HG03342 (cell line): Measurements from ENCODE around the gene RAB6A.
A peak's percentile ranks its signal among the peaks of the same experiment; 100 is the strongest.
"Not testable (repeated sequence)": the region's sequence is repeated elsewhere in the genome, so short reads cannot be mapped to it uniquely, and the experiment has no call there.

ENCODE experiments used
- ATAC-seq: cut with Tn5 transposase; IDR thresholded peaks from one replicate; pipeline ENCODE4 v1.9.1; 2021; ENCODE audit warnings: mild to moderate bottlenecking, moderate library complexity; ENCODE audit not compliant: unreplicated experiment

The RAB6A gene

DNA sequence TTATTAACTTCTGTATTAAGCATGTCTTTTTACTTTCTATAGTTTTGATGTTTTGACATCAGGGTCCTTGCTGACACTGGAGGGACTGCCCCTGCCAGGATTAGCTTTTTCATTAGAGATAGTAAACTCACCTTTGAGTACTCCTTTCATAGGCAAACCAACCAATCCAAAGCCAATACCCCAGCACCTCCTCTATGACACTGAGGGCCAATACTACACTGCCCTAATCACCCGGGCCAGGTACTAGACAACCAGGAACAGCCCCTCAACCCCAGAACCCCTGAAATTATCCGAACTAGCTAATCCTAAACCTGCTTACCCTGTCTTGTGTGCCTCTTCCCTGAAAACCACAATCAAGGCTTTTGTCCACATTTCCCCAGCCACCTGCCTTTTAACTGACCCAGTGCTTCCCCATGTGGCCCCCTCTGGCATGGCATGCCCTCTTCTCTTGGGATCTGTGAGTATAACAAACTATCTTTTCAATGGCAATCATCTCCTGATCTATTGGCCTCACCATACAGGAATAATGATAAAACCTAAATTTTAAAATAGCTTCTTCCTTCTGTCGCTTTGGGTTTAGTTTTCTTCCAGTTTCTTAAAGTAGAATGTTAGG lies 31.2 kb downstream of the RAB6A start:
- ATAC-seq = no peak

DNA sequence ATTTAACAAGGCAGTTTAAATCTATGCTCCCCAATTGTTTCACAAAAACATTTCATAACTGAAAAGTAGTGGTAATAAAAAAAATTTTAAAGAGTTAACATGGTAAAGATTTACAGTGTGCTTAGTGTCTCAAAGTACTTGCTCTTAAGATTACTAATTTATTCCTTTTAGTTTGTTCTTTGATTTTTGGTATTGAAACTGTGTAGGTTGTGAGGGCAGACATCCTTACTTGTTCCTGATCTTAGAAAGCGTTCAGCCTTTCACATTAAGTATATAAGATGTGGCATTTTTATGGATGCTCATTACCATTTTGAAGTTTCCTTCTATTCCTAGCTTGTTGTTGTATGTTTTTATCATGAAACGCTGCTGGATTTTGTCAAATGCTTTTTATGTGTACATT lies 32.9 kb downstream of the RAB6A start:
- no peak for ATAC-seq

DNA sequence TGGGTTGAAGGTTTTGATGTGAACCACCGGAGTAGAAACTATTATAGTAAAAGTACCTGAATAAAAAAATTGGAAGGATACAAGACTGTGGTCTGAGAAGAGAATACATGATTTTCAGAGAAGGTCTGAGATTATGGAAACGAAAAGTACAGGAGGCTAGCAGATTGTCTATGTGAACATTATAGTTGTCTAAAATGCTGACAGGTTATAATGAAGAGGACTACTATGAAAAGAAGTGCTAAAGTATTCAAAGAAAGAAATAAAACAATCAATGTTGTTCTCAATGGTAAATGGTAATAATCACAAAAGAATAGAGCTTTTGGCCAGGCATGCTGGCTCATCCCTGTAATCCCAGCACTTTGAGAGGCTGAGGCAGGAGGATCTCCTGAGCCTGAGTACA lies 34.0 kb downstream of the RAB6A start:
- no peak for ATAC-seq

DNA sequence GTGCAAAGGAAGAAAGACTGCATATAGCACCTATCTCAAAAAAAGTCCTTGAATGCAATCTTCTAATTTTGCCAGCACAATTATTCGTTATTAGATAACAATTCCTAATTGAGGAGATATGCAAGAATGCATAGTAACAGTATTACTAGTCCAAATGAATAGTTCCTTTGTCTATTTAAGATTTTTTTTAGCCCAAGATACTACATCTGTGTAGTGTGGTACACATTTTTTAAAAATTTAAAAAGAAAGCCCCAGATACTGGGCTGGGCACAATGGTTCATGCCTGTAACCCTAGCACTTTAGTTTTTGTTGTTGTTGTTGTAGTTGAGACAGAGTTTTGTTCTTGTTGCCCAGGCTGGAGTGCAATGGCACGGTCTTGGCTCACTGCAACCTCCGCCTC lies 43.7 kb downstream of the RAB6A start:
- no peak for ATAC-seq

DNA sequence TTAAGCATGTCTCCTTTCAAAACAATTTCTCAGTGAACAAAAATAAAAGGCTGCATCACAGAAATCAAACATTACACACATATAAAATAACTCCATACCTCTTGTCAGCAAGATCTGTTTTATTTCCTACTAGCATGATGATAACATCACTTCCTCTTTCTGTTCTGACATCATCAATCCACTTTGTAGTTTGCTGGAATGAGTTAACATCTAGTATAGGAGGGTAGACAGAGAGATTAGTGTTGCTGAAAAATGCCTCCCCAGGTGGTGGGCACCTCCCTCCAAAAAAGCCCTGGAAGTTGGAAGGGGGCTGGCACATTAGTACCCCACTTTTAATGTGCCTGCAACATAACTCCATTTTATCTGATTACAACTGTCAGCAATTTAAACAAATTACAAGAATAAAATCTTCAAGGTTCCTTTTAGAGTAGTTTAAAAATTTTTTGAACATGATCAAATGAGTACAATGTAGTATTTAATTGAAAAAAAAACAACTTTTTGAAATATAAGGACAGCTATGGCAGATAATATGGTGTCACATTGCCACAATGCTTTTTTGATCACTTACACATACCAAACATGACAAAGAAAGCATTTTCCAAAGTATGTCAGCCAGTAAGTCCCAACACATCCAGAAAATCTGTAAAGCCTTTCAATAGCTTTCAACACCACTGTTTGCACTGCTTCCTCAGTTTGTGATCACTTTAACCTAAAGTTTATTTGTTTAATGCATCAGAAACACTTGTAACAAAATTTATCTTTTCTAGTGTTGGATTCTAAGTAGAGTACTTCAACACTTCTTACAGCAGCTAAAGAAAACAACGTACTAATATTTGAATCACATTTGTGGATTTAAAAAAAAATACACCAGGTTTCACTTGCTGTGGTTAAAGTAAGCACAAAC lies 44.5 kb downstream of the RAB6A start:
- ATAC-seq = no peak

DNA sequence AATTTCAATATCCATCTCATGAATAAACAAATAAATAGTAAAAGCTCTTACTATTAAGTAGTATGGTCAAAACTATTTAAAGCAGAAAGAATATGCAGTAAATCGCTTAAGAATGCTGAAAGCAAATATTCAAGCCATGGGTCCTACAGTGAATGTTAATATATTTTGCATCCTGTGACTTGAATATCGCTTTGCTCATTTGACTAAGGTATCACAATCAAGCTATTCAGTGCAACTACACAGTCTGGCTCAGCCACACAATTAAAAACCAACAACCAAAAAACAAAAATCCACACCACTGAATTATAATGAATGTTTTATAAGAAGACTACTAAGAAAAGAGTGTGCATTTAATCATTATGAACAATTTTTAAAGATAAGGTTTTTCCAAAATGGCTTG lies 45.3 kb downstream of the RAB6A start:
- ATAC-seq = no peak

DNA sequence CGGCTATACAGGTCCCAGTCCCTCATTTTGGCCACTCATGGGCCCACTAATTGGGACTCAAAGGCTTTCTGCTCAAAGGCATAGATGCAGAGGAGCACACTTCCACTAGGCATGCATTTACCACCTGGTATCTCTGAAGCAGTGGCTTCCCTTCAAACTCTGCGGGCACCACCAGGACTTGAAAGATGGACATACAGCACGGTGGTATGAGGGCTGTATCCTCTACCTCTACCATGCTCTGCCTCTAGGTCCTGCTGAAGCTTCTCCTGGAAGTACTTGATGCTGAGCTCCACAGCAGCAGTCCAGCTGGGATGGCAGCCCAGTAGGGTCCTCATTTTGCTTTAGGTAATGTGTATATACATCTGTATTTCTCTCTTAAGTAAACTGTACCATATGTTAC lies 49.9 kb downstream of the RAB6A start:
- ATAC-seq = no peak

DNA sequence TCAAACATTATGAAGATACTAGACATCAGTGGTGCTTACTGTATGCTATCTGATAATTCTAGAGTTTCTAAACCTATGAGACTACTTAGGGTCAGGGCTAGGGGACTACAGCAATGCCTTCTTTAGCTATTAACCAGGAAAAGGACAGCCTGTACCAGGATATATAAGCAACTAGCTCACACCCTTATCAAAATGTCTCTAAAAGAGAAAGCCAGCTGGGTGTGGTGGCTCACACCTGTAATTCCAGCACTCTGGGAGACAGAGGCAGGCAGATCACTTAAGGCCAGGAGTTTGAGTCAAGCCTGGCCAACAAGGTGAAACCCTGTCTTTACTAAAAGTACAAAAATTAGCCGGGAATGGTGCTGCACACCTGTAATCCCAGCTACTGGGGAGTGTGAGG lies 55.8 kb downstream of the RAB6A start:
- ATAC-seq = no peak

DNA sequence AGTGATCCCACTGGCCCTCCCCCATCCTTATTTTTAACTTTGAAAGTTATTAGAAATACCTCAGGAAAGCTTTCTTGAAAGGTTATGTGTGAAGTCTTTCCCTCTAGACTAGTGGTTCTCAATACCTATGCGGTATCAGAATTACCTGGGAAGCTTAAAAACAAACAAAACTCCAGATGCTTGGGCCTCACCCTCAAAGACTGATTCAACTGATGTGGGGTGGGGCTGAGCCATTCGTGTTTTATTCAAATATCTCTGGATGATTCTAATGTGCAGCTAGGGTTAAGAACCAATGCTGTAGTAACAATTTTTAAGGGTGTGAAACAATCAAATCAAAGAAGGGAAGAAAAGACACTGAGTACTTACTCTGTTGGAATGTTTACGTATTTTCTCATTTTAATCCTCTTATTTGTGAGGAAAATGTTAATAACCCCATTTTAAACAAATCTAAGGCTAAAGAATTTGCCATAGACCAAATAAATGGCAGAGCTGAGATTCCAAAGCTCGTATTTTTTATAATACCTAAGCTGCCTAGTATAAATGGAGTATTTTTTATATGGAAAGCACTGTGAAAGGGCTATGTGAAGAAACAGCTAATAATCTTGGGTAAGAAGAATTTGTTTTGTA lies 66.9 kb downstream of the RAB6A start:
- ATAC-seq = no peak

DNA sequence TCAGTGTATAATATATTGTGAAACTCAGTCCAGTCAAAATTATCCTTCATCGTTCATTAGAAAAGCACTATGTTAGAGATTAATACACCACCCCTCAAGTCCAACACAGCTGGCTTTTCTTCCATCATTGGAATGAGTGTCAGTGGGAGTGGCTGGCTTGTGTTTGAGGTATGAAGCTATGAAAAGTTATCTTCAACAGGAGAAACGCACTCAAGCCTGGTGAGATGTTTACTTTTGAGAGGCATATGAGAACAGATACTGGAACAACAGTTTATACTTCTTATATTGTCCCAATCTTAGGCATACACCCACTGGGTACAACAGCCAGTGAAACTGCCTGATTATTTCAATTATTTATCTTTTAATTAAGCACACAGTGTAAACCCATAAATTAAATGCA lies 80.2 kb downstream of the RAB6A start:
- ATAC-seq = no peak

DNA sequence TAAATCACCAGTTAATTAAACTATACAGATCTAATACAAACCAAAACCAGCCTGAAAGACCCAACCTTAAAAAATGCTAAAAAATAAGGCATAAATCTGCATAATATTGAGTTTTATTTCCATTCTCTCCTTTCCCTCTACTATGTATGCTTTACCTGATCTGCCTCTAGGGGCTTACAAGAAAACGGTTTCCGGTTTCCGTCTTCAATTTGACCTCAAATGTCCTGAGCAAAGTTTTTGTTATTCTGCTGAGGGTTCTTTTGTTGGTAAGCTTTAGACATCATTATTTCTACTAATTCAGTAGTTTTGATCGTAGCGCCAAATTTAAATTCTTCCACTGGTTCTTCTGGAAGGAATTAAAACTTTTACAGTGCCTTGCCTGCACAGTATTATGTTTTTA lies 84.3 kb downstream of the RAB6A start:
- not testable (repeated sequence) for ATAC-seq

DNA sequence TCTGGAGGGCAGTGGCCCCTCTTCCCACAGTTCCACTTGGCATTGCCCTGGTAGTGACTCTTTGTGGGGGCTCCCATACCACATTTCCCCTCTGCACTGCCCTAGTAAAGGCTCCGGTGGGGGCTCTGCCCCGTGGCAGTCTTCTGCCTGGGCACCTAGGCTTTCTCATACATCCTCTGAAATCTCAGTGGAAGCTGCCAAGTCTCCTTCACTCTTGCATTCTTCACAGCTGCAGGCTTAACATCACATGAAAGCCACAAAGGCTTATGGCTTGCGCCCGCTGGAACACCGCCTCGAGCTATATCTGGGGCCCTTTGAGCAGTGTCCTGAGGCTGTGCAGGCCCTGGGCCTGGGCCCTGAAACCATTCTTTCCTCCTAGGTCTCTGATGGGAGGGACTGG lies 89.2 kb downstream of the RAB6A start:
- no peak for ATAC-seq

DNA sequence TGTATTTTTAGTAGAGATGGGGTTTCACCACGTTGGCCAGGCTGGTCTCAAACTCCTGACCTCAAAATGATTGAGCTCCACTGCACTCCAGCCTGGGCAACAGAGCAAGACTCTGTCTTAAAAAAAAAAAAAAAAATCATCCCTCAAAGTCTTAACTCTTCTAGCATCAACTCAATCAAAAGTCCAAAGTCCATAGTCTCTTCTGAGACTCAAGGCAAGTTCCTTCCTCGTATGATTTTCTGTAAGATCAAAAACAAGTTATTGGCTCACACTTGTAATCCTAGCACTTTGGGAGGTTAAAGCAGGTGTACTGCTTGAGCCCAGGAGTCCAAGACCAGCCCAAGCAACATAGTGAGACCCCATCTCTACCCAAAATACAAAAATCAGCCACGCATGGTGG lies 90.1 kb downstream of the RAB6A start:
- no peak for ATAC-seq

DNA sequence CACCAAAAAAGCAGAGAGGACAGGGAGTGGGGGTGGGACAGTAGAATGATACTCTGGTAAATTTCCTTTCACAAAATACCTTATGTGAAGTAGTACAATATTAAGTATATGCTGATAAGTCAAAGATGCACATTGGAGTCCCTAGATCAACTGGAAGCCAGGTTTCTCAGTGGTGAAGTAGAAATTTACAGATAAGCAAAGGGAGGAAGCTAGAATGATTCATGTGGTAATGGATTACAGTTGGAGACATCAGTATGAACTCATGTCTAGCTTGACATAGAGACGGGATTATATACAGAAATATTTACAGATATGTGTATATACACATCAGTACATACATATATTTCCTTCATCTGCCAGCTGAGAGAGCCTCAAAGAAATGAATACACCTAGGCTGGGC lies 93.0 kb downstream of the RAB6A start:
- no peak for ATAC-seq

DNA sequence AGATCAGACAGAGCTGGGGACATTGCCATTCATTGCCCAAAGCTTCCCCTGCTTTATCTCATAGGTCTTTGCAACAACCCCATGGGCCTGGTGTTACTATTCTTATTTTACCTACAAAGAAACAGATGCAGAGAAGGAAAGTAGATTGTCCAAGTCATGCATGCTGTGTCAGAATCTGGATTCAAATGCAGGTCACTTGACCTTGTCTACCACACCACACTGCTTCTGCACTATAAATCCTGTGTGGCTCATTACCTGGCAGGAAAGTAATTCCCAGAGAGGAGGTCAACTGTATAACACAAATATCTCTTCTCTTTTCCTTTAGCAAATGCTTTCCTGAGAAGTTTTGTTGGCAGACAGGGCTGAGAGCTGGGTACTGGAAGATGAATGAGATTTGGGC lies 96.0 kb downstream of the RAB6A start:
- no peak for ATAC-seq

DNA sequence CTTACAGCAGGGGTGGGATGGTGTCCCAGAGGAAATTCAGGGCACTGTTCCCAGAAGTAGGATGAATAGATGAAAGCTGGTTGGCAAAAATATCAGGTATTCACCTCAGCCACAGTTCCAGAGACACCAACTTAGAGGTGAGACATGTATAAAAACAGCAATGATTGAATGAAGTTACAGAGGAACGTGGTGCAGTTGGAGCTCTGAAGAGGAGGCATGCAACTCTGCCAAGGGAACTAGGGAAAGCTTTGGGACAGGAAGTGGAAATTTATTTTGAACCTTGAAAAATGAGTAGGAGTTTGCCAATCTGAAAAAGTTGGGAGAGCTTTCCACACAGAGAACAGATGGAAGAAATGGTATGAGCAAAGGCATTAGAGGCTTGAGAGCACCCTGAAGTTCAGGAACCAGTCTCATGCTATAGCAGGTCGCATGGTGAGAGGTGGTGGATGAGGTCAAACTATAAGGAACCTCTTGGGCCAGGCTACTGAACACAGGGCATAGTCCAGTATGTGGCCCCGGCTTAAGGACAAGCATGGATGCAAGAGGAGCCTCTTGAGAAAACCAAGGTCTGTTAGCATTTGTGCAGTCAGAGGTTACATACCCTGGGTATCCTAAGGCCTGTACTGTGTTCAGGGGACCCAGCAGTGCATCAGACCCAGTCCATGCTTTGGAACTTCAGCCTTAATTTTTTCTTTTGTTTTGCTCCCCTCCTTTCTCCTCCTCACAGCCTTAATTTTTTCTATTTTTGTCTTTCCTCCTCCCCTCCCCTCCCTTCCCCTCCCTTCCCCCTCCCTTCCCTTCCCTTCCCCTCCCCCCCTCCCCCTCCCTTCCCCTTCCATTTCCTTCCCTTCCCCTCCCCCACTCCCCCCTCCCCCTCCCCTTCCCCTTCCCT lies 97.0 kb downstream of the RAB6A start:
- no peak for ATAC-seq

DNA sequence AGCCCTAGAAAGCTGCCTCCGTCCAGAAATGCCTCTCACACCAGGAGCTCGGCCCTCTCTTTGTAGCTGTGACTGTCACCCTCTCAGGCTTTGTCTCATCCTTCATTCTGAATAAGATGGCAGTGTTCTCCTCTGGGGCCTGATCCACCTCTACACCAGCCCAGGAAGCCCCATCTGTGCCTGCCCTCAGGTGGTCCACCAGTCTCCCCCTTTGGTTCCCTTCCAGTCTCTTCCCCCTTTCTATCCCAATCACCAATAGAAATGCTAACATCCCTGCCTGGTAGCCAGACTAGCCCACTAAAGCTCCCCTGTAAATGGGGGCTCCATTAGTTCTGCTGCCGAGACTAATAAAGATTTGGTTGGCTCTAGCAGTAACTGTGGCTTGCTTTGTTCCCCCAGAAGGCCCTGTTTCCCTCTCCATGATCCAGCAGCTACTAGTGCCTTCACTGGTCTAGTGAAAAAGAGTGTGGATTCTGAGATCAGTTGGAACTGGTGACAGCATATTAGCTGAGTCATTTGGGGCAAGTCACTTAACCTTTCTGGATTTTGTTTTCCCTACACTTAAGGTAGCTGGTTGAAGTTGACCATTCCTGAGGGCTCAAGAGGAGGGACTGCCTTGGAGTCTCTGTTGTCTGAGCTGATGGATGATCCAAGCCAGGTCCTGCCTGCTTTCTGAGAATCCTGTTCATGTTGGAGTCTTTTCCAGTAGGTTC lies 98.3 kb downstream of the RAB6A start:
- ATAC-seq = no peak

DNA sequence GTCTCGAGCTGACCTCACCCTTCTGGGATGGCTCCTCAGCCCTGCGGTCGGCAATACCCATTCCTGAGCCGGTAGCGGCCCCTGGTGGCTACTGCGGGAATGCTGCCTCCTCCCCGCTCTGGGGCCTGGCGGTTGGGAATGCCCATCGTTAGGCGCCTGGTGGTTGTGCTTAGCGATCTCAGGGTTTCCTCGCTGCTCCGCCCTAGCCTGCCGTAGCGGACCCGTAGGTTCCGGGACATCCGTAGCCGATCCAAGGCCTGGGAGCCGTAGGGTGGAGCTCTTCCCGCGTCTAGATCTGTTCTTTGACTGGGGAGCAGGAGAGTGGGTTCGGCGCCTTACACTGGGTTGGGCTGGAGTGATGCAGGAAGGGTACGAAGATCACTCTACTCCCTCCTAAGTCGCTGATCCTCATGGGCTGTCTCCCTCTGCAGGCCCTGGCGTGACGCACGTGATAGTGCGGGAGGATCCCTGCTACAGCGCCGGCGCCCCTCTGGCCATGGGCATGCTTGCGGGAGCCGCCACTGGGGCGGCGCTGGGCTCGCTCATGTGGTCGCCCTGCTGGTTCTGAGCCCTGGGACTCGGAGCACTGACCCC lies 99.7 kb downstream of the RAB6A start:
- ATAC-seq = peak; percentile 76

DNA sequence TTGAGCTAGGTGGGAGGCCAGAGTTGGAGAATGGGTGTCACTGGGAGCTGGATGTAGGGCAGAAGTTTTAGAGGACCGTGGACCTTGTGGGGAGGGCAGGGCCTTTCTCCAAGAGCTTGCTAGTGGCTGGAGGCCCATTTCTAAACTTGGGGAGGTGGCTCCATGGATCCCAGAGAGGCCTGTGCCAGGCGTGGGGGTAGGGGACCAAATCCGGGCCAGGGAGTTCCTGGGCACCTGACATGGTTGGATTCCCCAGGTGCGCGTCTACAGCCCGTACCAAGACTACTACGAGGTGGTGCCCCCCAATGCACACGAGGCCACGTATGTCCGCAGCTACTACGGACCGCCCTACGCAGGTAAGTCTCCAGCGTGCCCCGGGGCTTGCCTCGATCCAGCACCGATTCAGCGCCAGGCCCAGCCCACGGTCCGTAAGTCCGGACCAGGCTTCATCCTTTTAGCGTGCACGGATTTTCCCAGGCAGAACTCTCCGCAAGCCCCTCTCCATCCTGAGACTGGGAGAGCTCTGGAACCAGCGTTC lies 100.3 kb downstream of the RAB6A start:
- ATAC-seq = peak; percentile 16

DNA sequence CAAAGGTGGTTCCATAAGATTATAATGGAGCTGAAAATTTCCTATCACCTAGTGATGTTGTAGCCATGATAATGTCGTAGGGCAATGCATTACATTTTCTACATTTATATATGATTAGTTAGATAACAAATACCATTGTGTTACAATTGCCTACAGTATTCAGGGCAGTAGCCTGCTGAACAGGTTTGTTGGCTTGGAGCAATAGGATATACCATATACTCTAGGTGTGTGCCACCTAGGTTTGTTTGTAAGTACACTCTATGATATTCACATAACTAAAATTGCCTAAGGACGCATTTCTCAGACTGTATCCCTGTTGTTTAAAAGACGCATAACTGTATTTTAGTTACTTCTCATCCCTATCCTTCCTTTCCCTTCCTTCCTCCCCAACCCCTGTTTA lies 100.9 kb downstream of the RAB6A start:
- ATAC-seq = no peak
